Activated CD4-positive, alpha-beta T cell treated with anti-CD3 and anti-CD28 coated beads for 36 hours (primary cell): ENCODE data around the gene TSPYL1. TPM values are rescaled to one million over a fixed set of nuclear protein-coding genes. Genes with fewer than 3 reads are reported as not detected.

Experiments
- ATAC-seq: fragments of 200-7000 bp; cut with Tn5 transposase; one replicate; pipeline ENCODE4 v1.10.0; 2021; ENCODE audit warnings: mild to moderate bottlenecking, moderate library complexity
- CTCF ChIA-PET: fragments of 350-600 bp; sonication (Branson Sonifier 250); formaldehyde crosslinking; loops from one replicate; lab custom pipeline; 2021; ENCODE audit warnings: antibody characterized with exemption; lab: Charles Lee
- POLR2A ChIA-PET: fragments of 350-600 bp; sonication (Branson Sonifier 250); formaldehyde crosslinking; loops from one replicate; lab custom pipeline; 2021; ENCODE audit warnings: antibody characterized with exemption, inconsistent platforms; lab: Charles Lee
- DNase-seq: peaks from one replicate; pipeline ENCODE4 v3.0.0-alpha.2; 2020
- H3K27ac Mint-ChIP-seq: one replicate; pipeline ENCODE4 v1.8.0; 2021; ENCODE audit warnings: mixed read lengths
- H3K27me3 Mint-ChIP-seq: one replicate; pipeline ENCODE4 v1.8.0; 2021; ENCODE audit warnings: mixed read lengths
- H3K36me3 Mint-ChIP-seq: one replicate; pipeline ENCODE4 v1.8.0; 2021; ENCODE audit warnings: low read depth, mixed read lengths
- H3K4me1 Mint-ChIP-seq: one replicate; pipeline ENCODE4 v1.8.0; 2021; ENCODE audit warnings: mixed read lengths
- H3K4me3 Mint-ChIP-seq: one replicate; pipeline ENCODE4 v1.8.0; 2021; ENCODE audit warnings: mild to moderate bottlenecking, moderate library complexity, mixed read lengths
- H3K9me3 Mint-ChIP-seq: one replicate; pipeline ENCODE4 v1.8.0; 2021; ENCODE audit warnings: low read depth, mixed read lengths
- intact Hi-C, 2 experiments: fragments of 100-400 bp; cut with DNase I in 1 of 2; cut with micrococcal nuclease in 1 of 2; formaldehyde crosslinking; loops; one replicate each; pipeline versions ENCODE4 v1.14.2 to v1.15.1; 2022 to 2024; cut with DNase I, micrococcal nuclease
- total RNA-seq, 2 experiments: library from RNA; stranded (reverse); gene quantifications; one replicate each; pipeline ENCODE4 v1.2.3, GENCODE V29; 2021

Gene TSPYL1
- total RNA-seq, 2 experiments from 2014 or later = 37.5 to 38.2 TPM

DNA sequence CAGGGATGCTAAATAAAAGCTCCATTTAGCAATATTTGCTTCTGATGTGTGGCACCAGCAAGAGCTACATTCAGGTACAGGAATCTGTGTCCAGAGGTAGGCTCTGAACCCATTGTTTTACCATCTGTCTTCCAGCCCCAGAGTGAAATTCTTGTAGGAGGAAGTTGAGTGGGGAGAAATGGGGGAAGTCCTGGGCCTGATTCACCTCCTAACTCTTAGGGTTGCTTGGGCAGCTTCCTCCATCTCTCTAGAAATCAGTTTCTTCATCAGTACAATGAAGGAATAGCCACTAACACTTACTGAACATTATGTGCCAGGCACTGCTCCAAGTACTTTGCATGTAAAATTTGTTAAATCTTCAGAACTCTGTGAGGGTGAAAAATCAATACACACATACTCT lies 35.1 kb upstream of the TSPYL1 start:
- no peaks in the 10 kb centered on the region for H3K4me1 Mint-ChIP-seq
- ATAC-seq = no peak
- intact Hi-C loops = no loop called here
- no peak overlapping the region for H3K4me3 Mint-ChIP-seq
- CTCF ChIA-PET = interaction anchor here (3.2 kb wide), 1 partner anchor 22 kb away, joined by 9 read pairs; no protein-coding TSS in a partner anchor
- POLR2A ChIA-PET = no interaction called here
- DNase-seq = no peak
- no peak overlapping the region for H3K27ac Mint-ChIP-seq
- no peaks in the 10 kb centered on the region for H3K27me3 Mint-ChIP-seq
- H3K36me3 Mint-ChIP-seq = peaks cover 2% of the 10 kb centered on the region
- no peaks in the 10 kb centered on the region for H3K9me3 Mint-ChIP-seq

DNA sequence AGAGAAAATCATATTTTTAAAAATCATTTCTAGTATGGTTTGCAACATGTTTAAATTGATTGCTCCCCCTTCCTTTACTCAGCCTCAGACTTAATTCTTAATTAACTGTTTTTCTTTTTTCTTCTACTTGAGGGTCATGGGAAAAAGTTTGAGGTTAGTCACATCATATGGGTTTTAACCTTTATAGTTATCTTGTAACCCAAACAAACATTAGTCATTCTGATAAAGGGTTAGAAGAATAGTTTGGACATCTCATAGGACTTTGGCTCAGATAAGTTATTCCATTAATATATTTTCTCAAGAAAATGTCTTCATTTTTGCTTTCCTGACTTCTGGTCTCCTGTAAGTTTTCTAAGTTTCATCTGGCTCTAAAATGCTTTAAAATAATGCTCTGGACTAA lies 34.5 kb upstream of the TSPYL1 start:
- ATAC-seq = no peak
- intact Hi-C loops = no loop called here
- no peak overlapping the region for H3K27ac Mint-ChIP-seq
- DNase-seq = no peak
- no peaks in the 10 kb centered on the region for H3K9me3 Mint-ChIP-seq
- H3K27me3 Mint-ChIP-seq = no peaks in the 10 kb centered on the region
- H3K4me3 Mint-ChIP-seq = no peak overlapping the region
- peaks cover 2% of the 10 kb centered on the region for H3K36me3 Mint-ChIP-seq
- ChIA-PET CTCF (no interaction called here), POLR2A (no interaction called here)
- no peaks in the 10 kb centered on the region for H3K4me1 Mint-ChIP-seq

DNA sequence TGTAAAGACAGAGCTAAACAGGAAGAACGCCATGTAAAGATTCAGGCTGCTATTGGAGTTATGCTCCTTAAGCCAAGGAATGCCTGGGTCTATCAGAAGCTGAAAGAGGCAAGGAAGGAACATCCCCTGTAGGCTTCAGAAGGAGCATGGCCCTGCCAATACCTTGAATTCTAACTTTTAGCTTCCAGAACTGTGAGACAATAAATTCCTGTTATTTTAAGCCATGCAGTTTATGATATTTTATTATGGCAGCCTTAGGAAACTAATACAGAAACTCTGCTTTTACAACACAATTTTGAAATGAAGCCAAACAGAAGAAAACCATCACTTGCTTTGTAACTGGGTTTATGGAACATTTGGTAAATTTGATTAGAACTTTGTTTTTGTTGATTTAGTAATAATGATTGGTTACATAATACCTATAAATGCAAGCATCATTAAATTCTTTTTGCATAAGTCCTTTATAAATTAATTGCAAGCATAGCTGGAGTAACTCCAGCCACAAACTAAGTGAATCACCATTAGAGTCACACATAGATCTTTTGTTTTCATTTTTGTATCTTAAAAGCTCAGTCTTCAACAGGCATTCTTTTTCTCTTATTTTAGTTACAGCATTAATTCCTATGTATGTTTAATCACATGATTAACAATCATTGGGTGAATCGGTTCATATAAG lies 33.5 kb upstream of the TSPYL1 start:
- Mint-ChIP-seq H3K36me3 (peaks cover 2% of the 10 kb centered on the region), H3K4me3 (no peak overlapping the region), H3K9me3 (no peaks in the 10 kb centered on the region), H3K27me3 (no peaks in the 10 kb centered on the region), H3K27ac (no peak overlapping the region), H3K4me1 (no peaks in the 10 kb centered on the region)
- CTCF ChIA-PET = no interaction called here
- DNase-seq = no peak
- ATAC-seq = no peak
- intact Hi-C loops = no loop called here
- POLR2A ChIA-PET = no interaction called here

- ChIA-PET CTCF (no interaction called here), POLR2A (no interaction called here)
- Mint-ChIP-seq H3K36me3 (peaks cover 2% of the 10 kb centered on the region), H3K4me1 (no peaks in the 10 kb centered on the region), H3K27ac (no peak overlapping the region), H3K27me3 (no peaks in the 10 kb centered on the region), H3K9me3 (no peaks in the 10 kb centered on the region), H3K4me3 (no peak overlapping the region)
- ATAC-seq (no peak), DNase-seq (no peak)
- intact Hi-C loops = no loop called here
These were observed 29.9 kb upstream of the TSPYL1 start for GRCh38 chr6:116309657-116310056.

GRCh38 chr6:116309001-116309400 lies 29.3 kb upstream of the TSPYL1 start:
- no peaks in the 10 kb centered on the region for H3K9me3 Mint-ChIP-seq
- intact Hi-C loops = no loop called here
- ChIA-PET POLR2A (no interaction called here), CTCF (no interaction called here)
- no peak overlapping the region for H3K4me3 Mint-ChIP-seq
- no peak overlapping the region for H3K27ac Mint-ChIP-seq
- no peaks in the 10 kb centered on the region for H3K4me1 Mint-ChIP-seq
- no peaks in the 10 kb centered on the region for H3K27me3 Mint-ChIP-seq
- no peak for ATAC-seq
- H3K36me3 Mint-ChIP-seq = peaks cover 2% of the 10 kb centered on the region
- no peak for DNase-seq

DNA sequence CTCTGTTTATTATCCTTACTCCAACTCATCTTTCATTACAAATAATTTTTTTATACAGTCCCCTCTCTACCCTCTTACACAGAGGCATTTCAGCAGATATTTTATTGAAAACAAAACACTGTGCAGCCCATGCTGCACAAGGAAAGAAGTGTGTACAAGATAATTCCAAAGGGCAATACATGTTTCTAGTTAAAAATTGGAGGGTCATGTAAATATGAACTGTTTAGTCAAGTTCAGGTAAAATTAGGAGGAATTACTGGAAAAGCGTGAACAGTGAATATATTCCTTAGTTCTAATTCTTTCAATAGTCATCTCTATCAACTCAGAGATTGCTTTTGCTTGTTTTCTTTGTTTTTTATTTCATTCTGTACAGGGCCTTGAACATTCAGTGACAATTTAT lies 27.9 kb upstream of the TSPYL1 start:
- H3K27me3 Mint-ChIP-seq = no peaks in the 10 kb centered on the region
- intact Hi-C loops = no loop called here
- CTCF ChIA-PET = interaction anchor here (0.7 to 1.0 kb wide), 3 partner anchors 11 to 246 kb away, joined by 3 read pairs; partner anchors contain the start of gene CALHM4
- no peak overlapping the region for H3K27ac Mint-ChIP-seq
- ATAC-seq = no peak
- no peaks in the 10 kb centered on the region for H3K4me1 Mint-ChIP-seq
- peaks cover 2% of the 10 kb centered on the region for H3K36me3 Mint-ChIP-seq
- DNase-seq = no peak
- H3K4me3 Mint-ChIP-seq = no peak overlapping the region
- POLR2A ChIA-PET = no interaction called here
- H3K9me3 Mint-ChIP-seq = no peaks in the 10 kb centered on the region

DNA sequence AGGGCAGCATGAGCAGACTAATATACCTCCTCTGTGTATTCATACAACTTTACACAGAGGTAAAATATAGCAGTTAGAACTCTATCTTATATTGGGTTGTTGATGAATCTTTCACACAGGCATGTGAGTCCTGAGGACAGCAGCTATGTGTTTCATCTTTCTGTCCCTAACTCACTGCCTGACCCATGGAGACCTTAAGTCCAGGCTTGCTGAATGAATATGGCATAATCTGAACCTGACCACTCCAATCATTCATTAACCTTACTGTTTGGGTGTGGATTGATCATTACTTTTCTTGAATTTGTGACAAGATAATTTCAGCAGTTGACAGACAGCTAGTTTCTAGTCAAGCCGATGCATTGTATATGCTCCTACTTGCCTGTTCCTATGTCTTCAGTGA lies 27.3 kb upstream of the TSPYL1 start:
- DNase-seq = no peak
- Mint-ChIP-seq H3K27ac (no peak overlapping the region), H3K27me3 (no peaks in the 10 kb centered on the region), H3K4me3 (no peak overlapping the region), H3K9me3 (no peaks in the 10 kb centered on the region), H3K36me3 (peaks cover 2% of the 10 kb centered on the region), H3K4me1 (no peaks in the 10 kb centered on the region)
- ChIA-PET POLR2A (no interaction called here), CTCF (interaction anchor here (1.0 to 1.7 kb wide), 2 partner anchors 15 to 19 kb away, joined by 3 to 4 read pairs; no protein-coding TSS in a partner anchor)
- intact Hi-C loops = no loop called here
- no peak for ATAC-seq

DNA sequence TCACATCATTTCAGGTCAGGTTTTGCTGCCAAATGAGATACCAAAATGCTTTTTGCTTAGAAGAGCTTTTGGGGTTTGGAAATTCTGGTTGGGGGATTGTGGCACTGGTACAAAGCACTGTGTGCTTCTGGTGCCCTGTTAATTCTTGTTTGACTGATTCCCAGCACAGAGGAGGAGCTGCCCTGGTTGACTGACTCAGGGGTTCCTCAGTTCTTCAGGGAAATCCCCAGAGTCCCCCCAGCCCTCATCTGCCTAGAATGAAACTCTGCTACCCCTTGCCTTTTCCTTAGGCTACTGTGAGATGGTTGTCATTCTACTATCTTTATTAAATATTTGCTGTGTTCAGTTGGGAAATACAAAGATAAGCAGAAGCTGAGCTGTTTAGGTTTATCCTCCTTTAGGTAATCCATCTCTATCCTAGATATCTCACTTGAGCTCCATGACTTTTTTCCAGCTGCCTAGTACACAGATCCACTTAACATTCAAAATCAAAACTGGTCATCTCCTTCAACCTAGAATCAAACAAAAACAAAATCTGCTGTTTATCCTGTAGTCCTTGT lies 24.9 kb upstream of the TSPYL1 start:
- DNase-seq (no peak), ATAC-seq (no peak)
- no peaks in the 10 kb centered on the region for H3K4me1 Mint-ChIP-seq
- H3K27me3 Mint-ChIP-seq = no peaks in the 10 kb centered on the region
- ChIA-PET CTCF (interaction anchor here (0.8 kb wide), 1 partner anchor 188 kb away, joined by 3 read pairs; no protein-coding TSS in a partner anchor), POLR2A (no interaction called here)
- no peak overlapping the region for H3K4me3 Mint-ChIP-seq
- intact Hi-C loops = no loop called here
- H3K36me3 Mint-ChIP-seq = peaks cover 2% of the 10 kb centered on the region
- no peaks in the 10 kb centered on the region for H3K9me3 Mint-ChIP-seq
- no peak overlapping the region for H3K27ac Mint-ChIP-seq

DNA sequence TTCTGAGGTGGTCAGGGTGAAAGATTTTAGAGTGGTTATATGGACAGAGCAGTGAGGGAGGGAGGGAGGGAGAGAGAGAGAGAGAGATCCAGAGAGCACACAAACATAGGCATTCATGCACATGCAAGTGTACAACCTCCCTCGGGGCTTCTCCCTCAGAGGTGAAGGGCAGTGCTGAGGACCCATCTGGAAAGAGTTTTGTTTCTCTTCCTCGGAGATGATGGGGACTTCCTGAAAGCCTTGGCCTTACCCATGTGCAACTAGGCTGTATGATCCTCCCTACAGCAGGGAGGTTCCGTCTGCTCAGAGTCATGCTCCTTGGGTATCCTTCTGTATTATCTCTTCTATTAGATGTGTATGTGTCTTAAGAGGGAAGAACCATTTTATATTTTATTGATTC lies 21.4 kb upstream of the TSPYL1 start:
- Mint-ChIP-seq H3K9me3 (peaks cover 4% of the 10 kb centered on the region), H3K27ac (no peak overlapping the region), H3K4me1 (no peaks in the 10 kb centered on the region), H3K4me3 (no peak overlapping the region), H3K27me3 (no peaks in the 10 kb centered on the region), H3K36me3 (peaks cover 4% of the 10 kb centered on the region)
- DNase-seq = no peak
- CTCF ChIA-PET = no interaction called here
- POLR2A ChIA-PET = no interaction called here
- no peak for ATAC-seq
- intact Hi-C loops = no loop called here

DNA sequence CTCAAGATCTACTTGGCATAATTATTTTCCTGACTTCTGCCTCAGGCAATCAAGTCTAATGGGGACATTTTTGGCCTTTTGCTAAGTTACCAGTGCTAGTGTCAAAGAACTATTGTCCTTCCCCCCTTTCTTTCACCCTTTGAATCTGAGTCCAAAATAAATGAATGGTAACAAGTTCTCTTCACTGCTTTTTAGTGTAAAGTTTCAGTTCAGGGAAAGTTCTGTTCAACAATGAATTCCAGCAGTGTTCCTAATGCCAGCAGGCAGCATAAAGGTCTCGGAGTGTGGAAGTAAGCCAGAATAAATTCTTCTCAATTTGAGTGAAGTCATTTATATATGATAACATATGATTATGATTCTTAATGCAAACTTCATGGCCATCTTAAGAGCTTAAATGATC lies 20.8 kb upstream of the TSPYL1 start:
- Mint-ChIP-seq H3K27ac (no peak overlapping the region), H3K27me3 (no peaks in the 10 kb centered on the region), H3K36me3 (peaks cover 4% of the 10 kb centered on the region), H3K9me3 (peaks cover 4% of the 10 kb centered on the region), H3K4me3 (no peak overlapping the region), H3K4me1 (no peaks in the 10 kb centered on the region)
- intact Hi-C loops = no loop called here
- ATAC-seq = no peak
- POLR2A ChIA-PET = no interaction called here
- no peak for DNase-seq
- CTCF ChIA-PET = no interaction called here

- no peak for ATAC-seq
- POLR2A ChIA-PET = no interaction called here
- intact Hi-C loops = no loop called here
- H3K4me3 Mint-ChIP-seq = no peak overlapping the region
- peaks cover 4% of the 10 kb centered on the region for H3K36me3 Mint-ChIP-seq
- no peak for DNase-seq
- CTCF ChIA-PET = interaction anchor here (0.5 to 1.4 kb wide), 3 partner anchors 11 to 348 kb away, joined by 3 to 4 read pairs (median 3); no protein-coding TSS in a partner anchor
- no peaks in the 10 kb centered on the region for H3K27me3 Mint-ChIP-seq
- no peak overlapping the region for H3K27ac Mint-ChIP-seq
- H3K9me3 Mint-ChIP-seq = peaks cover 4% of the 10 kb centered on the region
- no peaks in the 10 kb centered on the region for H3K4me1 Mint-ChIP-seq
These were observed 19.2 kb upstream of the TSPYL1 start for GRCh38 chr6:116298973-116299372.

DNA sequence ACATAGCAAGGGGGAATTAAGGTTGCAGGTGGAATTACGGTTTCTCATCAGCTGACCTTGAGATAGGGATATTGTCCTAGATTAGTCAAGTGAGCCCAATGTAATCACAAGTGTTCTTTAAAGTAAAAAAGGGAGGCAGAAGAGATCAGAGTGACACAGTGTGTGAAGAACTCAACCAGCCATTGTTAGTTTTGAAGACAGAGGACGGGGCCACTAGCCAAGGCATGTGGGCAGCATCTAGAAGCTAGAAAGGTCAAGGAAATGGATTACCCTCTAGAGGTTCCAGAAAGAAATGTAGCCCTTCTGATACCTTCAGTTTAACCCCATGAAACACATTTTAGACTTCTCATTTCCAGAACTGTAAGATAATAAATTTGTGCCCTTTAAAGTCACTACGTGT lies 18.5 kb upstream of the TSPYL1 start:
- no peak overlapping the region for H3K4me3 Mint-ChIP-seq
- DNase-seq (no peak), ATAC-seq (no peak)
- intact Hi-C loops = no loop called here
- CTCF ChIA-PET = interaction anchor here (0.5 to 1.4 kb wide), 2 partner anchors 10 to 24 kb away, joined by 3 to 4 read pairs; no protein-coding TSS in a partner anchor
- H3K36me3 Mint-ChIP-seq = peaks cover 4% of the 10 kb centered on the region
- POLR2A ChIA-PET = no interaction called here
- peaks cover 4% of the 10 kb centered on the region for H3K9me3 Mint-ChIP-seq
- H3K4me1 Mint-ChIP-seq = no peaks in the 10 kb centered on the region
- H3K27me3 Mint-ChIP-seq = no peaks in the 10 kb centered on the region
- no peak overlapping the region for H3K27ac Mint-ChIP-seq
